HUES64 (cell line): ENCODE data around the gene STAG3. TPM values are rescaled to one million over a fixed set of nuclear protein-coding genes. Genes with fewer than 3 reads are reported as not detected.
"Not testable (repeated sequence)": the region's sequence is repeated elsewhere in the genome, so short reads cannot be mapped to it uniquely, and the experiment has no call there.

Experiments used
- H3K27ac ChIP-seq: 2 replicates; pipeline ENCODE4 v1.7.0; 2013; ENCODE audit warnings: low read depth, low read length, inconsistent platforms
- H3K27me3 ChIP-seq: 2 replicates; pipeline ENCODE4 v1.6.1; 2013; ENCODE audit warnings: mild to moderate bottlenecking, low read length; ENCODE audit not compliant: insufficient read depth
- H3K36me3 ChIP-seq: 2 replicates; pipeline ENCODE4 v1.6.1; 2013; ENCODE audit warnings: mild to moderate bottlenecking, low read length; ENCODE audit not compliant: insufficient read depth
- H3K4me1 ChIP-seq: 2 replicates; pipeline ENCODE4 v1.6.1; 2013; ENCODE audit warnings: mild to moderate bottlenecking, low read length, moderate library complexity; ENCODE audit not compliant: insufficient read depth
- H3K4me3 ChIP-seq: 2 replicates; pipeline ENCODE4 v1.5.1; 2013; ENCODE audit warnings: mild to moderate bottlenecking, low read length, moderate library complexity
- H3K9ac ChIP-seq: 2 replicates; pipeline ENCODE4 v1.6.1; 2013; ENCODE audit warnings: mild to moderate bottlenecking, low read depth, low read length
- H3K9me3 ChIP-seq: 2 replicates; pipeline ENCODE4 v1.6.1; 2013; ENCODE audit warnings: low read depth, low read length; ENCODE audit not compliant: insufficient read depth
- WGBS: fragments of 150-250, 120-280 bp; methylation state at CpG from one replicate; pipeline ENCODE4 v1.1.7; 2013; ENCODE audit warnings: missing lambda C conversion rate; 5-methylcytosine and 5-hydroxymethylcytosine counted together
- polyA plus RNA-seq, 2 experiments: library from polyadenylated mRNA; stranded (reverse); fragments of 50-300 nt; gene quantifications; one replicate each; pipeline ENCODE4 v1.2.3, GENCODE V29; 2013

Gene STAG3
- polyA plus RNA-seq (2013, experiment 1 of 2): 1.7 TPM
- polyA plus RNA-seq (2013, experiment 2 of 2): 2.0 TPM

GRCh38 chr7:100177045-100178001, at the start of gene STAG3, which contains the start of gene GPC2:
Gene STAG3 (plus strand): TSS chr7:100177918. CDS start chr7:100180557, 2,639 bp downstream.
Gene GPC2 (minus strand): TSS chr7:100177381. CDS start chr7:100177199, 182 bp downstream.
- H3K27ac ChIP-seq: peak within 1 kb of the TSS; percentile 75
- 25% methylated on average over 78 of the region's 78 CpGs for WGBS

GRCh38 chr7:100128637-100128963, 49.1 kb upstream of the STAG3 start:
- no peak overlapping the region for H3K9ac ChIP-seq

More at GRCh38 chr7:100177045-100178001, at the start of gene STAG3, which contains the start of gene GPC2:
- Histone ChIP-seq H3K36me3 (peaks cover 13% of the 10 kb centered on the region), H3K27me3 (peaks cover 7% of the 10 kb centered on the region), H3K9me3 (no peaks in the 10 kb centered on the region), H3K4me1 (peaks cover 7% of the 10 kb centered on the region), H3K9ac (peak within 1 kb of the TSS; percentile 89), H3K4me3 (peak within 1 kb of the TSS; percentile 96)

GRCh38 chr7:100130220-100130607, 47.5 kb upstream of the STAG3 start:
- peaks cover 20% of the 10 kb centered on the region for H3K27me3 ChIP-seq
- H3K4me3 ChIP-seq, H3K27ac ChIP-seq, H3K36me3 ChIP-seq, H3K4me1 ChIP-seq, H3K9me3 ChIP-seq, H3K9ac ChIP-seq: not testable (repeated sequence)
- WGBS: 96% methylated on average over 1 of the region's 1 CpG

More at GRCh38 chr7:100128637-100128963, 49.1 kb upstream of the STAG3 start:
- H3K4me3 ChIP-seq: peak overlapping the region; percentile 97; the same call in 1 of the 2 replicates
- H3K27ac ChIP-seq: no peak overlapping the region
- 83% methylated on average over 1 of the region's 1 CpG for WGBS
- peaks cover 6% of the 10 kb centered on the region; the same call in 1 of the 2 replicates for H3K36me3 ChIP-seq
- peaks cover 20% of the 10 kb centered on the region for H3K27me3 ChIP-seq
- H3K9me3 ChIP-seq: no peaks in the 10 kb centered on the region
- peaks cover 7% of the 10 kb centered on the region; the same call in 1 of the 2 replicates for H3K4me1 ChIP-seq

- peak overlapping the region; percentile 48 for H3K9ac ChIP-seq
- peak overlapping the region; percentile 38 for H3K4me3 ChIP-seq
- peaks cover 20% of the 10 kb centered on the region for H3K27me3 ChIP-seq
- H3K4me1 ChIP-seq: peaks cover 7% of the 10 kb centered on the region; the same call in 1 of the 2 replicates
- H3K36me3 ChIP-seq: no peaks in the 10 kb centered on the region
- no peak overlapping the region for H3K27ac ChIP-seq
- no peaks in the 10 kb centered on the region for H3K9me3 ChIP-seq
- WGBS: 14% methylated on average over 24 of the region's 24 CpGs
These were observed 46.9 kb upstream of the STAG3 start for GRCh38 chr7:100130608-100131453.

GRCh38 chr7:100132126-100132525, 45.6 kb upstream of the STAG3 start:
- no peak overlapping the region for H3K27ac ChIP-seq
- peaks cover 7% of the 10 kb centered on the region; the same call in 1 of the 2 replicates for H3K4me1 ChIP-seq
- H3K36me3 ChIP-seq: no peaks in the 10 kb centered on the region
- H3K27me3 ChIP-seq: peaks cover 20% of the 10 kb centered on the region
- 89% methylated on average over 6 of the region's 7 CpGs for WGBS
- H3K9ac ChIP-seq: no peak overlapping the region
- no peaks in the 10 kb centered on the region for H3K9me3 ChIP-seq
- H3K4me3 ChIP-seq: no peak overlapping the region

- H3K27ac ChIP-seq: no peak overlapping the region
- no peaks in the 10 kb centered on the region for H3K9me3 ChIP-seq
- H3K4me1 ChIP-seq: peaks cover 7% of the 10 kb centered on the region; the same call in 1 of the 2 replicates
- 36% methylated on average over 3 of the region's 3 CpGs for WGBS
- no peak overlapping the region for H3K4me3 ChIP-seq
- no peaks in the 10 kb centered on the region for H3K36me3 ChIP-seq
- peaks cover 16% of the 10 kb centered on the region for H3K27me3 ChIP-seq
- H3K9ac ChIP-seq: no peak overlapping the region
These were observed 45.0 kb upstream of the STAG3 start for GRCh38 chr7:100132697-100133151.

- Histone ChIP-seq H3K27me3 (no peaks in the 10 kb centered on the region), H3K4me1 (no peaks in the 10 kb centered on the region), H3K9me3 (no peaks in the 10 kb centered on the region), H3K9ac (no peak overlapping the region), H3K36me3 (no peaks in the 10 kb centered on the region), H3K4me3 (no peak overlapping the region), H3K27ac (no peak overlapping the region)
- 94% methylated on average over 13 of the region's 13 CpGs for WGBS
These were observed 39.6 kb upstream of the STAG3 start for GRCh38 chr7:100137851-100138760.

- Histone ChIP-seq H3K4me1 (no peaks in the 10 kb centered on the region), H3K27ac (no peak overlapping the region), H3K27me3 (no peaks in the 10 kb centered on the region), H3K9ac (no peak overlapping the region), H3K9me3 (no peaks in the 10 kb centered on the region), H3K36me3 (no peaks in the 10 kb centered on the region), H3K4me3 (no peak overlapping the region)
- WGBS: 90% methylated on average over 3 of the region's 3 CpGs
These were observed 36.2 kb upstream of the STAG3 start for GRCh38 chr7:100141555-100141949.

- no peaks in the 10 kb centered on the region for H3K36me3 ChIP-seq
- 88% methylated on average over 3 of the region's 3 CpGs for WGBS
- no peaks in the 10 kb centered on the region for H3K9me3 ChIP-seq
- no peaks in the 10 kb centered on the region for H3K4me1 ChIP-seq
- H3K9ac ChIP-seq: no peak overlapping the region
- no peak overlapping the region for H3K4me3 ChIP-seq
- H3K27me3 ChIP-seq: no peaks in the 10 kb centered on the region
- no peak overlapping the region for H3K27ac ChIP-seq
These were observed 35.3 kb upstream of the STAG3 start for GRCh38 chr7:100142461-100142860.

GRCh38 chr7:100146350-100146749, 31.4 kb upstream of the STAG3 start:
- H3K4me1 ChIP-seq, H3K27me3 ChIP-seq, H3K9ac ChIP-seq, H3K9me3 ChIP-seq, H3K4me3 ChIP-seq, H3K36me3 ChIP-seq, H3K27ac ChIP-seq: not testable (repeated sequence)
- WGBS: 97% methylated on average over 4 of the region's 4 CpGs
